ENCODE measurements around the gene BTNL8. TPM values are rescaled to one million over a fixed set of nuclear protein-coding genes. Genes with fewer than 3 reads are reported as not detected.

BTNL8 gene
- total and polyA plus RNA-seq, 2 donors (not counting 1 experiment from before 2014, with no cell fraction given): not detected

DNA sequence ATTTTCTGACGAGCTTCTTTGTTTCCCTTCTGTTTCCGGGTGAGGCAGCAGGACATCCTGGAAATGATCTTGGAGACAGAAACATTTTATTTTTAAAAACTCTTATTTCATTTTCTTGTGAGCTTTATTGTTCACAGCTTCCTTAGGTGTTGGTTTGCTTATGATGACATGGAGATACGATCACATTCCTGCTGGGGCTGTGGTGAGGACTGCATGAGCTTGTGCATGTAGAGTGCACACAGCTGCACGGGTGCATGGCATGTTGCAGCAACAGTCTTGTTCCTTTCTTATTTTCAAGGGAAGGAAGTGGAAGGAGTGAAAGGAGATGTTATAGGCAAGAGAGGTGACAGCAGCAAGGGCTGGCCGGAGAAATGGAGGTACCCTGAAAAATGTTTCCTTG, 1.2 kb downstream of the BTNL8 start:
- Histone ChIP-seq H4K20me1 (ENCODE audit: control insufficient read depth, extremely low read depth, insufficient read depth, low read length) (no peaks in the 10 kb centered on the region), H3K79me2 (ENCODE audit: control insufficient read depth, insufficient read depth, low read length) (no peaks in the 10 kb centered on the region), H3K27me3 (ENCODE audit: control insufficient read depth, insufficient read depth, low read length) (no peaks in the 10 kb centered on the region), H3K9ac (ENCODE audit: insufficient read depth, low read length) (no peak overlapping the region), H3K4me2 (ENCODE audit: extremely low read depth, insufficient read depth, low read length) (no peak overlapping the region), H3K27ac (ENCODE audit: insufficient read depth, low read length) (no peak overlapping the region), H3K4me3 (replicated peaks in 1 of 4; ENCODE audit: control extremely low read depth in 1 of 4, insufficient read depth in 1 of 4, low read depth in 3 of 4, low read length in 4 of 4) (no peak overlapping the region), H3K36me3 (ENCODE audit: control insufficient read depth, insufficient read depth, low read length) (no peaks in the 10 kb centered on the region), H3K9me3 (ENCODE audit: control insufficient read depth, insufficient read depth, low read depth, low read length) (no peaks in the 10 kb centered on the region), H2AFZ (ENCODE audit: low read length) (no peak overlapping the region), H3K4me1 (ENCODE audit: control insufficient read depth, extremely low read depth, insufficient read depth, low read length) (no peaks in the 10 kb centered on the region)
- no peak for DNase-seq (ENCODE audit: low read depth in 2 of 2)
- TF ChIP-seq, protein P1, sequence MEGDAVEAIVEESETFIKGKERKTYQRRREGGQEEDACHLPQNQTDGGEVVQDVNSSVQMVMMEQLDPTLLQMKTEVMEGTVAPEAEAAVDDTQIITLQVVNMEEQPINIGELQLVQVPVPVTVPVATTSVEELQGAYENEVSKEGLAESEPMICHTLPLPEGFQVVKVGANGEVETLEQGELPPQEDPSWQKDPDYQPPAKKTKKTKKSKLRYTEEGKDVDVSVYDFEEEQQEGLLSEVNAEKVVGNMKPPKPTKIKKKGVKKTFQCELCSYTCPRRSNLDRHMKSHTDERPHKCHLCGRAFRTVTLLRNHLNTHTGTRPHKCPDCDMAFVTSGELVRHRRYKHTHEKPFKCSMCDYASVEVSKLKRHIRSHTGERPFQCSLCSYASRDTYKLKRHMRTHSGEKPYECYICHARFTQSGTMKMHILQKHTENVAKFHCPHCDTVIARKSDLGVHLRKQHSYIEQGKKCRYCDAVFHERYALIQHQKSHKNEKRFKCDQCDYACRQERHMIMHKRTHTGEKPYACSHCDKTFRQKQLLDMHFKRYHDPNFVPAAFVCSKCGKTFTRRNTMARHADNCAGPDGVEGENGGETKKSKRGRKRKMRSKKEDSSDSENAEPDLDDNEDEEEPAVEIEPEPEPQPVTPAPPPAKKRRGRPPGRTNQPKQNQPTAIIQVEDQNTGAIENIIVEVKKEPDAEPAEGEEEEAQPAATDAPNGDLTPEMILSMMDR (conservative IDR thresholded peaks at IDR 0.05 in 1 of 2, IDR thresholded peaks at IDR 0.05 in 1 of 2; ENCODE audit: low read depth in 1 of 2, low read length in 2 of 2): no peak
- no peak for TF ChIP-seq EZH2 (IDR thresholded peaks at IDR 0.05; ENCODE audit: low read length, missing control alignments)

DNA sequence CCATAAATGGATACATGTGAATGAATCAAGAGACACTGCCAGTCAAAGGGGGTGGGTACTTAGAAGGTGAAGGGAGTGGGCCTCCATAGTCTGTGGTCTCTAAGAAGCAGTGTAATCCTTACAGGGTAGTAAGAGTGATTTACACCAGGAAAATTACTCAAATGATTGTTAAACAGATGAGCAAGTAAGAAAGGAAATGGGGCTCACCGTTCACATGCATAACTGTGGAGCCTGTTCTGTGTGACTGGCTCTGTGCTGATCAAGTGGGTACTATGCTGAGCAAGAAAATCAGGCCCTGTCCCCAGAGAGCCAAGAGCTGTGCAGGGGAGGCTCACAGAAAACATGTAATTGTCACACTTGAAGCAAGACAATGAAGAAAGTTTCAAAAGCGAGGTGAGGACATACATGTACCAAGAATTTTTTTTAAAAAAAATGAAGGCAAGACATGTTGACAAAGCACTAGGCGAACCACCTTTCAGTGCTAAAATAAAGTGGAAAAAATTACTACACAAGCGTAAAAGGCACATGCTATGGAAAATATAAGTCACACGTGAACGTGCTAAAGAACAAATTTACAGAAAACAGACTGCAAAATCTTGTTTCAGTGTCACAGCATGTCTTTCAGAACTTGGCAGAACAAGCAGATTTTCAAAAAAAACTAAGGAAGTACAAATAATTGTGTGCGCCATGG, 2.5 kb downstream of the BTNL8 start:
- H3K36me3 ChIP-seq (ENCODE audit: control insufficient read depth, insufficient read depth, low read length): no peaks in the 10 kb centered on the region
- no peaks in the 10 kb centered on the region for H3K9me3 ChIP-seq (ENCODE audit: control insufficient read depth, insufficient read depth, low read depth, low read length)
- TF ChIP-seq, protein P1 (conservative IDR thresholded peaks at IDR 0.05 in 1 of 2, IDR thresholded peaks at IDR 0.05 in 1 of 2; ENCODE audit: low read depth in 1 of 2, low read length in 2 of 2): no peak
- no peak for TF ChIP-seq EZH2 (IDR thresholded peaks at IDR 0.05; ENCODE audit: low read length, missing control alignments)
- H3K27me3 ChIP-seq (ENCODE audit: control insufficient read depth, insufficient read depth, low read length): no peaks in the 10 kb centered on the region
- no peaks in the 10 kb centered on the region for H3K79me2 ChIP-seq (ENCODE audit: control insufficient read depth, insufficient read depth, low read length)
- no peaks in the 10 kb centered on the region for H4K20me1 ChIP-seq (ENCODE audit: control insufficient read depth, extremely low read depth, insufficient read depth, low read length)
- no peak overlapping the region for H2AFZ ChIP-seq (ENCODE audit: low read length)
- no peak overlapping the region for H3K4me2 ChIP-seq (ENCODE audit: extremely low read depth, insufficient read depth, low read length)
- no peak overlapping the region for H3K4me3 ChIP-seq (replicated peaks in 1 of 4; ENCODE audit: control extremely low read depth in 1 of 4, insufficient read depth in 1 of 4, low read depth in 3 of 4, low read length in 4 of 4)
- DNase-seq (ENCODE audit: low read depth in 2 of 2): no peak
- no peaks in the 10 kb centered on the region for H3K4me1 ChIP-seq (ENCODE audit: control insufficient read depth, extremely low read depth, insufficient read depth, low read length)
- no peak overlapping the region for H3K9ac ChIP-seq (ENCODE audit: insufficient read depth, low read length)
- H3K27ac ChIP-seq (ENCODE audit: insufficient read depth, low read length): no peak overlapping the region

- no peak overlapping the region for H3K4me3 ChIP-seq (replicated peaks in 1 of 4; ENCODE audit: control extremely low read depth in 1 of 4, insufficient read depth in 1 of 4, low read depth in 3 of 4, low read length in 4 of 4)
- no peaks in the 10 kb centered on the region for H3K4me1 ChIP-seq (ENCODE audit: control insufficient read depth, extremely low read depth, insufficient read depth, low read length)
- TF ChIP-seq, protein P1 (conservative IDR thresholded peaks at IDR 0.05 in 1 of 2, IDR thresholded peaks at IDR 0.05 in 1 of 2; ENCODE audit: low read depth in 1 of 2, low read length in 2 of 2): no peak
- TF ChIP-seq EZH2 (IDR thresholded peaks at IDR 0.05; ENCODE audit: low read length, missing control alignments): no peak
Measured at GRCh38 chr5:180908400-180908799, 9.4 kb downstream of the BTNL8 start.

More at GRCh38 chr5:180908400-180908799, 9.4 kb downstream of the BTNL8 start:
- Histone ChIP-seq H3K27ac (ENCODE audit: insufficient read depth, low read length) (no peak overlapping the region), H3K4me2 (ENCODE audit: extremely low read depth, insufficient read depth, low read length) (no peak overlapping the region), H3K79me2 (ENCODE audit: control insufficient read depth, insufficient read depth, low read length) (no peaks in the 10 kb centered on the region), H2AFZ (ENCODE audit: low read length) (no peak overlapping the region), H3K36me3 (ENCODE audit: control insufficient read depth, insufficient read depth, low read length) (no peaks in the 10 kb centered on the region), H3K27me3 (ENCODE audit: control insufficient read depth, insufficient read depth, low read length) (no peaks in the 10 kb centered on the region), H4K20me1 (ENCODE audit: control insufficient read depth, extremely low read depth, insufficient read depth, low read length) (no peaks in the 10 kb centered on the region), H3K9me3 (ENCODE audit: control insufficient read depth, insufficient read depth, low read depth, low read length) (no peaks in the 10 kb centered on the region), H3K9ac (ENCODE audit: insufficient read depth, low read length) (no peak overlapping the region)
- DNase-seq (ENCODE audit: low read depth in 2 of 2): no peak
